Sigmoid colon (tissue), 4 donors: Measurements from ENCODE around the gene TJP1.

Source experiments
- POLR2AphosphoS5 ChIP-seq, 4 donors: sonication (generic); formaldehyde crosslinking; IDR thresholded peaks; one replicate each; pipeline ENCODE4 v1.6.1; 2017; ENCODE audit warnings: antibody characterized with exemption in 4 of 4
- TF ChIP-seq, protein P1 (sequence below), 4 experiments: fragments of 450-650 bp in 3 of 4; fragments of 200-600 bp in 1 of 4; IDR thresholded peaks; one replicate each; pipeline ENCODE4 v1.5.1; 2016 to 2019; ENCODE audit warnings: antibody characterized with exemption in 4 of 4, mild to moderate bottlenecking in 3 of 4, moderate library complexity in 2 of 4

DNA sequence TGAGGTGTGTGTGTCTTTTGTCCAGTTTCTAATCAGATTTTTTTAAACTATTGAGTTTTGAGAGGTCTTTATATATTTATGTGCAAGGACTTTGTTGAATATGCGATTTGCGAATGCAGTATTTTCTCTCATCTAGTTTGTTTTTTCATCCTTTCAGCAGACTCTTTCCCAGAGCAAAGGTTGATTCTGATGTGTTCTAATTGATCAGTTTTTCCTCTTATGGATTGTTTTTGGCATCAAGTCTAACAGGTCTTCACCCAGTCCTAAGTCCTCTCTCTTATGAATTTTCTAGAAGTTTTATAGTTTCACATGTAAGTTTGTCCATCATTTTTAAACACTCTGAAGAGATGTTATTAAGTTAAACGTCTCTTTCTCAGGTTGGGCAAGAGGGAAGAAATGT, 17.8 kb upstream of the TJP1 start:
- TF ChIP-seq, protein P1, sequence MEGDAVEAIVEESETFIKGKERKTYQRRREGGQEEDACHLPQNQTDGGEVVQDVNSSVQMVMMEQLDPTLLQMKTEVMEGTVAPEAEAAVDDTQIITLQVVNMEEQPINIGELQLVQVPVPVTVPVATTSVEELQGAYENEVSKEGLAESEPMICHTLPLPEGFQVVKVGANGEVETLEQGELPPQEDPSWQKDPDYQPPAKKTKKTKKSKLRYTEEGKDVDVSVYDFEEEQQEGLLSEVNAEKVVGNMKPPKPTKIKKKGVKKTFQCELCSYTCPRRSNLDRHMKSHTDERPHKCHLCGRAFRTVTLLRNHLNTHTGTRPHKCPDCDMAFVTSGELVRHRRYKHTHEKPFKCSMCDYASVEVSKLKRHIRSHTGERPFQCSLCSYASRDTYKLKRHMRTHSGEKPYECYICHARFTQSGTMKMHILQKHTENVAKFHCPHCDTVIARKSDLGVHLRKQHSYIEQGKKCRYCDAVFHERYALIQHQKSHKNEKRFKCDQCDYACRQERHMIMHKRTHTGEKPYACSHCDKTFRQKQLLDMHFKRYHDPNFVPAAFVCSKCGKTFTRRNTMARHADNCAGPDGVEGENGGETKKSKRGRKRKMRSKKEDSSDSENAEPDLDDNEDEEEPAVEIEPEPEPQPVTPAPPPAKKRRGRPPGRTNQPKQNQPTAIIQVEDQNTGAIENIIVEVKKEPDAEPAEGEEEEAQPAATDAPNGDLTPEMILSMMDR (IDR thresholded peaks at IDR 0.05): no peak
- TF ChIP-seq POLR2AphosphoS5 (IDR thresholded peaks at IDR 0.05): no peak
